ENCODE results near the gene PTPRN2. TPM values are rescaled to one million over a fixed set of nuclear protein-coding genes. Genes with fewer than 3 reads are reported as not detected.
"Not testable (repeated sequence)": the region's sequence is repeated elsewhere in the genome, so short reads cannot be mapped to it uniquely, and the experiment has no call there.

The PTPRN2 gene
- total RNA-seq, 4 donors from 2014 or later, result 6.6 to 10.7 (median 8.2) TPM

GRCh38 chr7:158351051-158351450 is 236.6 kb downstream of the PTPRN2 start:
- Histone ChIP-seq H3K4me3 (no peak overlapping the region), H3K9me3 (peaks cover 0 to 30% (median 0%) of the 10 kb centered on the region in 4 donors), H3K4me1 (no peaks in the 10 kb centered on the region), H3K27me3 (no peaks in the 10 kb centered on the region), H3K36me3 (no peaks in the 10 kb centered on the region), H3K27ac (no peak overlapping the region)
- TF ChIP-seq POLR2A (IDR thresholded peaks at IDR 0.05), result no peak
- DNase-seq (ENCODE audit: low spot score in 2 of 2), result no peak
- WGBS, 2 donors, result 77 to 82% methylated on average over 11 of the region's 11 CpGs

- H3K27ac ChIP-seq, result no peak overlapping the region
- no peak for DNase-seq (ENCODE audit: low spot score in 2 of 2)
- no peaks in the 10 kb centered on the region for H3K4me1 ChIP-seq
- H3K9me3 ChIP-seq, result peaks cover 0 to 24% (median 0%) of the 10 kb centered on the region in 4 donors
- 71 to 82% methylated on average over 12 of the region's 12 CpGs for WGBS, 2 donors
- H3K27me3 ChIP-seq, result no peaks in the 10 kb centered on the region
- no peaks in the 10 kb centered on the region for H3K36me3 ChIP-seq
- TF ChIP-seq POLR2A (IDR thresholded peaks at IDR 0.05), result no peak
- no peak for TF ChIP-seq CTCF (IDR thresholded peaks at IDR 0.05)
- no peak for TF ChIP-seq EP300 (IDR thresholded peaks at IDR 0.05)
- no peak overlapping the region for H3K4me3 ChIP-seq
Measured at GRCh38 chr7:158350166-158350900, 237.3 kb downstream of the PTPRN2 start.

GRCh38 chr7:158348446-158348845 is 239.2 kb downstream of the PTPRN2 start:
- no peak overlapping the region for H3K27ac ChIP-seq
- H3K4me3 ChIP-seq, result no peak overlapping the region
- no peaks in the 10 kb centered on the region for H3K4me1 ChIP-seq
- H3K36me3 ChIP-seq, result no peaks in the 10 kb centered on the region
- H3K27me3 ChIP-seq, result no peaks in the 10 kb centered on the region
- DNase-seq (ENCODE audit: low spot score in 2 of 2), result no peak
- no peak for TF ChIP-seq CTCF (IDR thresholded peaks at IDR 0.05)
- no peak for TF ChIP-seq EP300 (IDR thresholded peaks at IDR 0.05)
- no peak for TF ChIP-seq POLR2A (IDR thresholded peaks at IDR 0.05)
- 76 to 95% methylated on average over 2 to 3 of the region's 3 CpGs for WGBS, 2 donors
- peaks cover 0 to 9% (median 0%) of the 10 kb centered on the region in 4 donors for H3K9me3 ChIP-seq

GRCh38 chr7:158348039-158348438 is 239.6 kb downstream of the PTPRN2 start:
- 87 to 89% methylated on average over 4 of the region's 4 CpGs for WGBS, 2 donors
- not testable (repeated sequence) for DNase-seq (ENCODE audit: low spot score in 2 of 2); H3K27me3 ChIP-seq; H3K4me3 ChIP-seq; H3K27ac ChIP-seq; H3K36me3 ChIP-seq; H3K4me1 ChIP-seq
- H3K9me3 ChIP-seq, result peaks cover 0 to 13% (median 0%) of the 10 kb centered on the region in 4 donors

GRCh38 chr7:158345731-158346130 is 241.9 kb downstream of the PTPRN2 start:
- no peaks in the 10 kb centered on the region for H3K4me1 ChIP-seq
- H3K27me3 ChIP-seq, result no peaks in the 10 kb centered on the region
- H3K27ac ChIP-seq, result no peak overlapping the region
- peaks cover 0 to 13% (median 0%) of the 10 kb centered on the region in 4 donors for H3K9me3 ChIP-seq
- WGBS, 2 donors, result 65 to 71% methylated on average over 6 of the region's 6 CpGs
- no peak overlapping the region for H3K4me3 ChIP-seq
- no peak for DNase-seq (ENCODE audit: low spot score in 2 of 2)
- no peaks in the 10 kb centered on the region for H3K36me3 ChIP-seq
- no peak for TF ChIP-seq CTCF (IDR thresholded peaks at IDR 0.05)
- TF ChIP-seq EP300 (IDR thresholded peaks at IDR 0.05), result no peak
- no peak for TF ChIP-seq POLR2A (IDR thresholded peaks at IDR 0.05)

- no peak overlapping the region for H3K27ac ChIP-seq
- H3K27me3 ChIP-seq, result no peaks in the 10 kb centered on the region
- H3K9me3 ChIP-seq, result peaks cover 0 to 13% (median 0%) of the 10 kb centered on the region in 4 donors
- no peaks in the 10 kb centered on the region for H3K36me3 ChIP-seq
- no peak overlapping the region for H3K4me3 ChIP-seq
- 77 to 79% methylated on average over 10 to 11 of the region's 11 CpGs for WGBS, 2 donors
- no peak for DNase-seq (ENCODE audit: low spot score in 2 of 2)
- H3K4me1 ChIP-seq, result no peaks in the 10 kb centered on the region
- TF ChIP-seq EP300 (IDR thresholded peaks at IDR 0.05), result no peak
Measured at GRCh38 chr7:158344706-158345300, 242.8 kb downstream of the PTPRN2 start.
